Upper lobe of left lung (tissue), 6 donors: ENCODE results near the gene NOS1AP. TPM values are rescaled to one million over a fixed set of nuclear protein-coding genes. Genes with fewer than 3 reads are reported as not detected.

Source experiments
- ATAC-seq, 2 donors: fragments of 200-7000 bp; cut with Tn5 transposase; one replicate each; pipeline ENCODE4 v1.9.1; 2022; ENCODE audit warnings: mild to moderate bottlenecking in 2 of 2, moderate library complexity in 2 of 2; ENCODE audit not compliant: low FRiP score in 2 of 2
- DNase-seq, 2 donors: peaks; one replicate each; pipeline ENCODE4 v3.0.0-alpha.2; 2019 to 2020
- H3K27ac ChIP-seq, 4 donors: fragments of 200-600 bp; sonication (generic); one replicate each; pipeline ENCODE4 v1.5.1; 2016 to 2019
- H3K27me3 ChIP-seq, 4 donors: fragments of 200-600 bp; sonication (generic); one replicate each; pipeline ENCODE4 v1.5.1; 2017 to 2019
- H3K36me3 ChIP-seq, 4 donors: fragments of 200-600 bp; sonication (generic); one replicate each; pipeline ENCODE4 v1.5.1; 2016 to 2019
- H3K4me1 ChIP-seq, 4 donors: fragments of 200-600 bp; sonication (generic); one replicate each; pipeline ENCODE4 v1.5.1; 2018 to 2019
- H3K4me3 ChIP-seq, 4 donors: fragments of 200-600 bp; sonication (generic); one replicate each; pipeline ENCODE4 v1.5.1; 2017 to 2019; ENCODE audit warnings: mild to moderate bottlenecking in 2 of 4, moderate library complexity in 1 of 4
- H3K9me3 ChIP-seq, 4 donors: fragments of 200-600 bp; sonication (generic); one replicate each; pipeline ENCODE4 v1.5.1; 2018 to 2019
- CTCF ChIP-seq, 6 experiments: fragments of 450-650 bp in 4 of 6; fragments of 200-600 bp in 2 of 6; sonication (generic) in 2 of 6; IDR thresholded peaks; one replicate each; pipeline ENCODE4 v1.5.1; 2016 to 2019; ENCODE audit warnings: antibody characterized with exemption in 6 of 6
- EP300 ChIP-seq, 4 donors: sonication (generic); formaldehyde crosslinking; IDR thresholded peaks; one replicate each; pipeline ENCODE4 v1.5.1; 2017; ENCODE audit warnings: antibody characterized with exemption in 4 of 4, control low read depth in 2 of 4
- POLR2A ChIP-seq, 4 donors: fragments of 450-650 bp; IDR thresholded peaks; one replicate each; pipeline ENCODE4 v1.5.1; 2016 to 2017; ENCODE audit warnings: antibody characterized with exemption in 4 of 4, mild to moderate bottlenecking in 2 of 4
- POLR2AphosphoS5 ChIP-seq, 2 donors: sonication (generic); formaldehyde crosslinking; IDR thresholded peaks; one replicate each; pipeline ENCODE4 v1.5.1; 2017; ENCODE audit warnings: antibody characterized with exemption in 2 of 2
- WGBS, 2 donors: methylation state at CpG; one replicate each; pipeline ENCODE4 v1.1.5; 2017 to 2018; 5-methylcytosine and 5-hydroxymethylcytosine counted together
- total RNA-seq, 6 donors: library from RNA; depleted of rRNA in 4 of 6; stranded (reverse); fragments of >200 nt in 4 of 6; gene quantifications; one replicate each; pipeline versions ENCODE4 v1.1.0 to v1.2.1, GENCODE V29; 2016 to 2021
- donor health status: DM: no; HTN: no; CAD: no; lungs with moderate emphysema.
- donor health status: DM: no; HTN: yes; CAD: no; lungs with severe emphysema.

The NOS1AP gene
- total RNA-seq, 6 donors from 2014 or later: 5.3 to 16.4 (median 6.5) TPM

DNA sequence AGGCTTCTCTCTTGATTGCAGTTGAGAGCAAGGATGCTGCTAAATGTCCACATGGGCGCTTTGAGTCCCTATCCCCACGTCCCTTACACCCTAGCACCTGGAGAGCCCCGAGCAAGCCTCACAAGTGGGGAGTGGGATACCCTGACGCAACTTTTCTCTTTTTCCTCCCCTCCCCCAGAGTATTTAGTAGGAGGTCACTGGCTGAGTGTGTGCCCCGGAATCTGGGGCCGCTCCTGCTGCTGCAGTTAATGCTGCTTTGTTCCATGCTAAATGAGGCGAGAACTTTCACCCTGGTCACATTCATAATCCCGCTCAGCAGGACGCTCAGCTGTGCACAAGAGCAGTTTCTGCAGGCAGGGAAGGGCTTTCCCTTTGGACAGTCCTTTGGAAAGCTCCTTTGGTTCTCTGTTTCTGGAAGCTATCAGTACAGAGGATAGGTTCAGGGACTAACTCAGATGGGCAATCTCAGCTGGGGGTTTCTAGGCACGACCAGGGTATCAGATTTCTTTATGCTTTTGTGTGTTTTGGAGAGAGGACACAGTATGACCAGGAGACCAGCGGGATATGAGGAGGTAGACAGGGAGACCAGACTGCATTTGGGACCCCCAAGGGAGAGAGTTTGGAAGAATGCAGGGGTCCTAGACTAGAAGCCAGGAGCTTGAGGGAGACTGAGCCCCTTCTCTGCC, 75.9 kb downstream of the NOS1AP start:
- Histone ChIP-seq H3K4me3 (no peak overlapping the region), H3K9me3 (no peaks in the 10 kb centered on the region), H3K27ac (no peak overlapping the region), H3K36me3 (no peaks in the 10 kb centered on the region), H3K27me3 (no peaks in the 10 kb centered on the region), H3K4me1 (no peaks in the 10 kb centered on the region)
- TF ChIP-seq CTCF (IDR thresholded peaks at IDR 0.05) (no peak), EP300 (IDR thresholded peaks at IDR 0.05) (no peak), POLR2AphosphoS5 (IDR thresholded peaks at IDR 0.05) (no peak), POLR2A (IDR thresholded peaks at IDR 0.05) (no peak)
- no peak for ATAC-seq
- 81 to 88% methylated on average over 9 to 11 of the region's 11 CpGs for WGBS, 2 donors
- DNase-seq: no peak

GRCh38 chr1:162145966-162146696, 76.6 kb downstream of the NOS1AP start:
- 90 to 95% methylated on average over 5 of the region's 5 CpGs for WGBS, 2 donors
- Histone ChIP-seq H3K4me3 (no peak overlapping the region), H3K27me3 (no peaks in the 10 kb centered on the region), H3K4me1 (no peaks in the 10 kb centered on the region), H3K27ac (no peak overlapping the region), H3K36me3 (no peaks in the 10 kb centered on the region), H3K9me3 (no peaks in the 10 kb centered on the region)
- no peak for TF ChIP-seq EP300 (IDR thresholded peaks at IDR 0.05)
- TF ChIP-seq POLR2A (IDR thresholded peaks at IDR 0.05): no peak
- TF ChIP-seq CTCF (IDR thresholded peaks at IDR 0.05): no peak
- TF ChIP-seq POLR2AphosphoS5 (IDR thresholded peaks at IDR 0.05): no peak
- no peak for DNase-seq
- no peak for ATAC-seq

- Histone ChIP-seq H3K4me1 (peaks cover 0 to 5% (median 0%) of the 10 kb centered on the region in 4 donors), H3K27me3 (no peaks in the 10 kb centered on the region), H3K36me3 (no peaks in the 10 kb centered on the region), H3K4me3 (no peak overlapping the region), H3K27ac (no peak overlapping the region), H3K9me3 (no peaks in the 10 kb centered on the region)
- ATAC-seq (no peak), DNase-seq (no peak)
- 38 to 62% methylated on average over 1 of the region's 1 CpG for WGBS, 2 donors
- TF ChIP-seq POLR2AphosphoS5 (IDR thresholded peaks at IDR 0.05) (no peak), EP300 (IDR thresholded peaks at IDR 0.05) (no peak), CTCF (IDR thresholded peaks at IDR 0.05) (no peak)
Observed at GRCh38 chr1:162147760-162148159, 78.3 kb downstream of the NOS1AP start.

DNA sequence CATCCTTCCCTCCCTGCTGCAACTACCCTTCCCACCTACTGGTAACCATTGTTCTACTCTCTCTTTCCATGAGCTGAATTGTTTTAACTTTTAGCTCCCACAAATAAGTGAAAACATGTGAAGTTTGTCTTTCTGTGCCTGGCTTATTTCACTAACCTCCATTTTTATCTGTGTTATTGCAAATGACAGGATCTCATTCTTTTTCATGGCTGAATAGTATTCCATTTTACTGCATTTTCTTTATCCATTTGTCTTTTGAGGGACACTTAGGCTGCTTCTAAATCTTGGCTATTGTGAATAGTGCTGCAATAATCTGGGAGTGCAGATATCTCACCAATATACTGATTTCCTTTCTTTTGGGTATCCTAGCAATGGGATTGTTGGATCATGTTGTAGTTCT, 80.6 kb downstream of the NOS1AP start:
- H3K36me3 ChIP-seq: no peaks in the 10 kb centered on the region
- H3K27me3 ChIP-seq: no peaks in the 10 kb centered on the region
- H3K4me1 ChIP-seq: peaks cover 0 to 5% (median 0%) of the 10 kb centered on the region in 4 donors
- H3K27ac ChIP-seq: no peak overlapping the region
- no peak overlapping the region for H3K4me3 ChIP-seq
- TF ChIP-seq EP300 (IDR thresholded peaks at IDR 0.05) (no peak), CTCF (IDR thresholded peaks at IDR 0.05) (no peak), POLR2A (IDR thresholded peaks at IDR 0.05) (no peak), POLR2AphosphoS5 (IDR thresholded peaks at IDR 0.05) (no peak)
- no peak for ATAC-seq
- DNase-seq: no peak
- H3K9me3 ChIP-seq: no peaks in the 10 kb centered on the region
